B cell (primary cell): ENCODE measurements around the gene VWA5B1. TPM values are rescaled to one million over a fixed set of nuclear protein-coding genes. Genes with fewer than 3 reads are reported as not detected.

Source experiments
- ATAC-seq: fragments of 200-7000 bp; cut with Tn5 transposase; one replicate; pipeline ENCODE4 v1.10.0; 2021; ENCODE audit warnings: low read depth, mild to moderate bottlenecking, moderate number of reproducible peaks, moderate library complexity
- CTCF ChIA-PET: fragments of 350-600 bp; sonication (Branson Sonifier 250); formaldehyde crosslinking; loops from one replicate; lab custom pipeline; 2021; ENCODE audit warnings: antibody characterized with exemption, inconsistent platforms; lab: Charles Lee
- POLR2A ChIA-PET: fragments of 350-600 bp; sonication (Branson Sonifier 250); formaldehyde crosslinking; loops from one replicate; lab custom pipeline; 2021; ENCODE audit warnings: antibody characterized with exemption; lab: Charles Lee
- DNase-seq: peaks from one replicate; pipeline ENCODE4 v3.0.0; 2013
- H2AFZ ChIP-seq: 2 replicates; pipeline ENCODE4 v1.6.1; 2012; ENCODE audit warnings: mild to moderate bottlenecking, low read depth, low read length; ENCODE audit not compliant: insufficient read depth, poor library complexity, severe bottlenecking
- H3K27ac ChIP-seq, 2 donors: 1 replicate in 1 of 2; 2 replicates in 1 of 2; pipeline ENCODE4 v1.5.1; 2012 to 2013; ENCODE audit warnings: low read length in 2 of 2, mild to moderate bottlenecking in 2 of 2, moderate library complexity in 1 of 2
- H3K27me3 ChIP-seq, 4 experiments: fragments of 200-600 bp in 1 of 4; sonication (generic) in 1 of 4; replicated peaks in 1 of 4; 1 replicate in 2 of 4; 2 replicates in 2 of 4; pipeline versions ENCODE4 v1.6.1 to v1.7.0; 2013 to 2016; ENCODE audit warnings: low read length in 3 of 4, mild to moderate bottlenecking in 2 of 4, mixed read lengths in 1 of 4, moderate library complexity in 1 of 4; ENCODE audit not compliant: insufficient read depth in 4 of 4, control insufficient read depth in 3 of 4; ENCODE audit errors: control extremely low read depth in 1 of 4
- H3K36me3 ChIP-seq, 2 experiments: replicated peaks in 1 of 2; 1 replicate in 1 of 2; 2 replicates in 1 of 2; pipeline versions ENCODE4 v1.6.1 to v1.7.1; 2013; ENCODE audit warnings: low read length in 1 of 2; ENCODE audit not compliant: insufficient read depth in 2 of 2, control insufficient read depth in 1 of 2; ENCODE audit errors: control extremely low read depth in 1 of 2, extremely low read depth in 1 of 2
- H3K4me1 ChIP-seq, 2 donors: fragments of 200-600 bp in 1 of 2; sonication (generic) in 1 of 2; 1 replicate in 1 of 2; 2 replicates in 1 of 2; pipeline versions ENCODE4 v1.5.1 to v1.6.1; 2013 to 2017; ENCODE audit warnings: low read length in 2 of 2; ENCODE audit not compliant: control insufficient read depth in 2 of 2, insufficient read depth in 2 of 2
- H3K4me2 ChIP-seq: replicated peaks from 2 replicates; pipeline ENCODE3; 2012; ENCODE audit warnings: mild to moderate bottlenecking, low read depth, low read length; ENCODE audit not compliant: poor library complexity, severe bottlenecking
- H3K4me3 ChIP-seq, 5 experiments: fragments of 200-600 bp in 1 of 5; sonication (generic) in 1 of 5; 1 replicate in 3 of 5; 2 replicates in 2 of 5; pipeline versions ENCODE4 v1.5.1 to v1.7.0; 2011 to 2016; ENCODE audit warnings: low read length in 4 of 5, mild to moderate bottlenecking in 4 of 5, low read depth in 2 of 5, control low read depth in 1 of 5, moderate library complexity in 1 of 5; ENCODE audit not compliant: insufficient read depth in 1 of 5; ENCODE audit errors: control extremely low read depth in 1 of 5, extremely low read depth in 1 of 5
- H3K79me2 ChIP-seq: fragments of 200-600 bp; sonication (generic); one replicate; pipeline ENCODE4 v1.6.0; 2016; ENCODE audit warnings: low read length; ENCODE audit not compliant: control insufficient read depth, insufficient read depth
- H3K9ac ChIP-seq: fragments of 200-600 bp; sonication (generic); 2 replicates; pipeline ENCODE4 v1.6.1; 2017; ENCODE audit warnings: mild to moderate bottlenecking, low read length, moderate library complexity
- H3K9me3 ChIP-seq, 3 donors: one replicate each; pipeline versions ENCODE4 v1.6.1 to v1.7.1; 2013; ENCODE audit warnings: low read length in 2 of 3; ENCODE audit not compliant: control insufficient read depth in 2 of 3, insufficient read depth in 1 of 3; ENCODE audit errors: control extremely low read depth in 1 of 3
- H4K20me1 ChIP-seq: 2 replicates; pipeline ENCODE4 v1.6.0; 2012; ENCODE audit warnings: mild to moderate bottlenecking, low read length; ENCODE audit not compliant: insufficient read depth, control insufficient read depth, poor library complexity, severe bottlenecking
- H3K27ac Mint-ChIP-seq: one replicate; pipeline ENCODE4 v1.8.0; 2021; ENCODE audit warnings: mixed read lengths
- H3K27me3 Mint-ChIP-seq: one replicate; pipeline ENCODE4 v1.8.0; 2021; ENCODE audit warnings: mixed read lengths
- H3K4me1 Mint-ChIP-seq: one replicate; pipeline ENCODE4 v1.8.0; 2021; ENCODE audit warnings: mixed read lengths
- H3K4me3 Mint-ChIP-seq: one replicate; pipeline ENCODE4 v1.8.0; 2021; ENCODE audit warnings: mixed read lengths
- H3K9me3 Mint-ChIP-seq: one replicate; pipeline ENCODE4 v1.8.0; 2022; ENCODE audit warnings: mixed read lengths; ENCODE audit not compliant: insufficient read depth
- EZH2 ChIP-seq: IDR thresholded peaks from 2 replicates; pipeline ENCODE4 v1.6.1; 2012; ENCODE audit warnings: borderline replicate concordance, low read depth, mild to moderate bottlenecking, moderate library complexity, low read length; ENCODE audit not compliant: insufficient read depth, poor library complexity, severe bottlenecking
- WGBS: methylation state at CpG from one replicate; pipeline ENCODE4 v1.1.5; 2013; ENCODE audit warnings: missing lambda C conversion rate; ENCODE audit not compliant: insufficient coverage; 5-methylcytosine and 5-hydroxymethylcytosine counted together
- intact Hi-C: fragments of 100-400 bp; cut with micrococcal nuclease; formaldehyde crosslinking; loops from one replicate; pipeline ENCODE4 v1.10.0; 2022
- polyA plus RNA-seq: library from polyadenylated mRNA; depleted of rRNA; stranded (reverse); fragments of >200 nt; gene quantifications from 2 replicates; pipeline ENCODE4 v1.2.3, GENCODE V29; 2012
- total RNA-seq, 2 donors: library from RNA; stranded (reverse); fragments of 120-200 nt in 1 of 2; gene quantifications; 1 replicate in 1 of 2; 2 replicates in 1 of 2; pipeline versions ENCODE4 v1.2.3 to v1.2.4, GENCODE V29; 2013 to 2022
- TF ChIP-seq, protein P1 (sequence below): fragments of 200-600 bp; IDR thresholded peaks from one replicate; pipeline ENCODE4 v1.8.0; 2022; ENCODE audit warnings: antibody characterized with exemption, mild to moderate bottlenecking

The VWA5B1 gene
- total and polyA plus RNA-seq, 2 donors (not counting 1 experiment from before 2014, with no cell fraction given) = not detected

DNA sequence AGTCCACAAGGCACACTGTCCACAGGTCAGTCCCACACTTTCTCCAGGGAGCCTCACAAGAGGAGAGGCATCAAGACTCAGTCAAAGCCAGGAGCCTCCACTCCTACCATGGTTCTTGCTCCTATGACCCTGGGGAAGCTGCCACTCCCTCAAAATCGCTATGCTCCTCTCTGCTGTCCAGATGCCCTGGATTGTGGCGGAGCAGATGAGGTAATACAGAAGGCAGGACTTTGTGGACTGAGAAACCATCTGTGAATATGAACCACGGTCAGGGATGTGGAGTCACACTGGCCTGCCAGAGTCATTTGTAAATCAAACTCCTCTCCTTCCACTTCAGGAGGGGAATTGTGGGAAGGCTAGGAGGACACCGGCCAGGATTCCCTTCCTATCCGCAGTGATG lies 20.6 kb downstream of the VWA5B1 start:
- H2AFZ ChIP-seq = no peak overlapping the region
- peaks cover 0 to 7% (median 0%) of the 10 kb centered on the region in 3 donors for H3K9me3 ChIP-seq
- no peak overlapping the region for H3K4me3 Mint-ChIP-seq
- H3K27ac ChIP-seq = no peak overlapping the region
- no peak overlapping the region for H3K9ac ChIP-seq
- no peak for ATAC-seq
- H3K79me2 ChIP-seq = no peaks in the 10 kb centered on the region
- no peaks in the 10 kb centered on the region for H4K20me1 ChIP-seq
- H3K27ac Mint-ChIP-seq = no peak overlapping the region
- H3K9me3 Mint-ChIP-seq = no peaks in the 10 kb centered on the region
- H3K4me1 Mint-ChIP-seq = no peaks in the 10 kb centered on the region
- H3K27me3 Mint-ChIP-seq = peaks cover 30% of the 10 kb centered on the region
- H3K4me3 ChIP-seq = no peak overlapping the region
- TF ChIP-seq, protein P1, sequence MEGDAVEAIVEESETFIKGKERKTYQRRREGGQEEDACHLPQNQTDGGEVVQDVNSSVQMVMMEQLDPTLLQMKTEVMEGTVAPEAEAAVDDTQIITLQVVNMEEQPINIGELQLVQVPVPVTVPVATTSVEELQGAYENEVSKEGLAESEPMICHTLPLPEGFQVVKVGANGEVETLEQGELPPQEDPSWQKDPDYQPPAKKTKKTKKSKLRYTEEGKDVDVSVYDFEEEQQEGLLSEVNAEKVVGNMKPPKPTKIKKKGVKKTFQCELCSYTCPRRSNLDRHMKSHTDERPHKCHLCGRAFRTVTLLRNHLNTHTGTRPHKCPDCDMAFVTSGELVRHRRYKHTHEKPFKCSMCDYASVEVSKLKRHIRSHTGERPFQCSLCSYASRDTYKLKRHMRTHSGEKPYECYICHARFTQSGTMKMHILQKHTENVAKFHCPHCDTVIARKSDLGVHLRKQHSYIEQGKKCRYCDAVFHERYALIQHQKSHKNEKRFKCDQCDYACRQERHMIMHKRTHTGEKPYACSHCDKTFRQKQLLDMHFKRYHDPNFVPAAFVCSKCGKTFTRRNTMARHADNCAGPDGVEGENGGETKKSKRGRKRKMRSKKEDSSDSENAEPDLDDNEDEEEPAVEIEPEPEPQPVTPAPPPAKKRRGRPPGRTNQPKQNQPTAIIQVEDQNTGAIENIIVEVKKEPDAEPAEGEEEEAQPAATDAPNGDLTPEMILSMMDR = no peak
- no peak for TF ChIP-seq EZH2
- ChIA-PET POLR2A (no interaction called here), CTCF (no interaction called here)
- peaks cover 0 to 5% (median 0%) of the 10 kb centered on the region in 4 experiments for H3K27me3 ChIP-seq
- intact Hi-C loops = no loop called here
- no peaks in the 10 kb centered on the region for H3K36me3 ChIP-seq
- H3K4me2 ChIP-seq = no peak overlapping the region
- DNase-seq = no peak
- no peaks in the 10 kb centered on the region for H3K4me1 ChIP-seq
- 96% methylated on average over 3 of the region's 5 CpGs for WGBS

DNA sequence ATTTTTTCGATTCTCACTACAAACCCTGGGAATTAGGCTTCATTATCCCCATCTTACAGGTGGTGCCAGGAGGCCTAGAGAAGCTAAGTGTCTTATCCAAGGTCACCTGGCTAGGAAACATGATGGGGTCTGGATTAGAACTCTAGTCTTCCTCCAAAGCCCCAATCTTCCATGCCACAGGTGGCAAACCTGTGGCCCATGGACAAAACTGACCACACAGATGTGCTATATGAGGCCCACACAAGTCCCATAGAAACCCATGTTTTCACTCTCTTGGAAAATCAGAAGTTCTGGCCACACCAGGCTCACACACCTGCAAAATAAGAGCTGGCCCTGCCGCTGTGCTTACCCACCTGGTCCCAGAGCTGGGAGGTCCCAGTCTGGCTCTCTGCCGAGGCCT lies 21.6 kb downstream of the VWA5B1 start:
- intact Hi-C loops = no loop called here
- DNase-seq (no peak), ATAC-seq (no peak)
- Mint-ChIP-seq H3K4me3 (no peak overlapping the region), H3K9me3 (no peaks in the 10 kb centered on the region), H3K27me3 (peaks cover 33% of the 10 kb centered on the region), H3K4me1 (no peaks in the 10 kb centered on the region), H3K27ac (no peak overlapping the region)
- no peak overlapping the region for H2AFZ ChIP-seq
- no peak overlapping the region for H3K27ac ChIP-seq
- TF ChIP-seq, protein P1 = no peak
- TF ChIP-seq EZH2 = no peak
- peaks cover 0 to 5% (median 0%) of the 10 kb centered on the region in 4 experiments for H3K27me3 ChIP-seq
- no peaks in the 10 kb centered on the region for H3K79me2 ChIP-seq
- H3K9me3 ChIP-seq = peaks cover 0 to 7% (median 0%) of the 10 kb centered on the region in 3 donors
- H3K36me3 ChIP-seq = no peaks in the 10 kb centered on the region
- ChIA-PET POLR2A (no interaction called here), CTCF (no interaction called here)
- H3K4me3 ChIP-seq = no peak overlapping the region
- whole genome bisulfite sequencing = 89% methylated on average over 2 of the region's 3 CpGs
- H3K4me1 ChIP-seq = no peaks in the 10 kb centered on the region
- no peak overlapping the region for H3K9ac ChIP-seq
- H3K4me2 ChIP-seq = no peak overlapping the region
- H4K20me1 ChIP-seq = no peaks in the 10 kb centered on the region
